ENCODE results near the gene EPAS1. TPM values are rescaled to one million over a fixed set of nuclear protein-coding genes. Genes with fewer than 3 reads are reported as not detected.
A peak's percentile ranks its signal among the peaks of the same experiment; 100 is the strongest.

EPAS1 gene
- total and polyA plus RNA-seq, 2 of the 13 experiments (the other 11 are each of a cell fraction or from before 2014, with no cell fraction given), result 47.1 to 182 TPM

DNA sequence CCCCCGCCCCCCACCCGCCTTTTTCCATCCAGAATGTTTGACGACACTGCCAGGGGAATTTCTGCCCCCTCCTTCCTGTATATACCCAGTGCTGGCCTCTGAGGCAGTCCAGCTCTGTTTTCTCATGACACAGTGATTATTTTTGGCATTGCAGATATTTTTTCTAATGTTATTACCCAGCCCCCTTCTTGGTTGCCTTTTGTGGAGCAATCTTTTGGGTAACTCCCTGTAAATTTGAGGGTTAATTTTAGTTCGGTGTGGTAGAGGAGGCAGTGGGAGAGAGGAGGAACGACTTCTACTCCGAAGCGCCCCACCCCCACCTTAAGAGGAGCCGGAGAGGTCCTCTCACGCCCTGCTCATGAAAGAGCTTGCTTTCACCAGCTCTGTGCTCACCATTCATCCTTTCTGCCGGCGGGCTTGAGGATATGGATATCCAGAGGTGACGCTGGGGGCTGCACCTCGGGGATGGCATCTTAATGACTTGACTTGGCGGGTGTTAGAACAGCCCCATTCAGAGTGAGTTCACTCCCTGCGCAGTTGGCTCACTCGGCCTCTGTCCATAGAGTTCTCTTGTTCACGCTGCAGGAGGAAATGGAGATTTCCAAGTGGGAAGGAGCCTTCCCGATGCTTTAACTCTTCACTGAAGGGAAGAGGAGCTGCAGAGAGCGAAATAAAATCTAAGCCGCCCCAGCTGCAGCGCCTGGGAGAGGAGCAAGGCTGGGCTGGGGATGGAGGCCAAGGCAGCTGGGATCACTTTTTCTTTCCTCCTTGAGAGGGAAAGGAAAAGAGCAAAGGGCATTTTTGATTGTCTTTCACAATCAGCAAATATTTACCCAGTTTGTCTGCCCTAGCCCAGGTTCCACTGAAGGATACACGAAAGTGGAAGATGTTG is 38.4 kb downstream of the EPAS1 start:
- Histone ChIP-seq H4K20me1 (ENCODE audit: insufficient read depth, low read length) (peaks cover 82% of the 10 kb centered on the region), H3K27ac (ENCODE audit: extremely low read length, insufficient read depth, low read length) (peak overlapping the region; percentile 16), H2AFZ (ENCODE audit: low read length) (no peak overlapping the region), H3K4me2 (ENCODE audit: low read depth, low read length) (peak overlapping the region; percentile 56), H3K9me3 (ENCODE audit: low read length) (no peaks in the 10 kb centered on the region), H3K27me3 (ENCODE audit: control insufficient read depth in 1 of 2, insufficient read depth in 2 of 2, low read length in 2 of 2) (no peaks in the 10 kb centered on the region), H3K4me1 (ENCODE audit: insufficient read depth, low read length) (peaks cover 93% of the 10 kb centered on the region), H3K9ac (ENCODE audit: insufficient read depth, low read depth, low read length) (no peak overlapping the region), H3K4me3 (replicated peaks in 1 of 3; ENCODE audit: insufficient read depth in 1 of 3, low read depth in 2 of 3, low read length in 3 of 3) (peak overlapping the region in 1 of 3 experiments; percentile 24; a peak in 1 of 6 replicates), H3K79me2 (ENCODE audit: insufficient read depth, low read length) (peaks cover 97% of the 10 kb centered on the region), H3K36me3 (replicated peaks in 1 of 2; ENCODE audit: control insufficient read depth in 1 of 2, insufficient read depth in 2 of 2, low read length in 2 of 2) (peaks cover 0 to 2% of the 10 kb centered on the region in 2 experiments; a peak in 1 of 5 replicates)
- no peak for DNase-seq (ENCODE audit: low spot score)
- CTCF ChIA-PET (ENCODE audit: low intra/inter-chr PET ratio, low total read pairs), result no interaction called here
- BruUV-seq (replicated peaks), result no TSS peak
- in situ Hi-C loops (cut with HindIII; ENCODE audit: extremely low pct_ligation_motif_present, low pct_unique_long_range_greater_than_20kb), result no loop called here
- peak; percentile 12 for FAIRE-seq
- WGBS (ENCODE audit: low lambda C conversion rate), result 58% methylated on average over 21 of the region's 22 CpGs
- POLR2A ChIA-PET, result interaction anchor here (0.8 to 1.7 kb wide), 4 partner anchors 32 to 344 kb away, joined by 3 to 4 read pairs (median 4); partner anchors contain the start of gene EPAS1
- intact Hi-C loops (cut with micrococcal nuclease; ENCODE audit: unreplicated experiment), result loop anchor here (1.0 kb wide), 1 partner anchor 28 kb away; no protein-coding TSS in a partner anchor
- ATAC-seq, result peak; percentile 5; the same call in 1 of the 3 replicates
- no peak for TF ChIP-seq SOX13 (IDR thresholded peaks at IDR 0.05)
- peak in 1 of 2 experiments; percentile 61; a peak in 1 of 4 replicates for TF ChIP-seq SOX13 (CRISPR knock-in tag; conservative IDR thresholded peaks at IDR 0.05 in 1 of 2, IDR thresholded peaks at IDR 0.05 in 1 of 2)
- TF ChIP-seq ZNF556 (CRISPR knock-in tag; IDR thresholded peaks at IDR 0.05; ENCODE audit: borderline replicate concordance), result 0 out of 2 replicates have a peak, but pooled peaks have one; percentile 63
- no peak for TF ChIP-seq MED13 (CRISPR knock-in tag; IDR thresholded peaks at IDR 0.05)
- no peak for TF ChIP-seq CHD2 (IDR thresholded peaks at IDR 0.05; ENCODE audit: low read depth, low read length)
- no peak for TF ChIP-seq KLF15 (CRISPR knock-in tag; IDR thresholded peaks at IDR 0.05; ENCODE audit: borderline replicate concordance)
- TF ChIP-seq, protein P1, sequence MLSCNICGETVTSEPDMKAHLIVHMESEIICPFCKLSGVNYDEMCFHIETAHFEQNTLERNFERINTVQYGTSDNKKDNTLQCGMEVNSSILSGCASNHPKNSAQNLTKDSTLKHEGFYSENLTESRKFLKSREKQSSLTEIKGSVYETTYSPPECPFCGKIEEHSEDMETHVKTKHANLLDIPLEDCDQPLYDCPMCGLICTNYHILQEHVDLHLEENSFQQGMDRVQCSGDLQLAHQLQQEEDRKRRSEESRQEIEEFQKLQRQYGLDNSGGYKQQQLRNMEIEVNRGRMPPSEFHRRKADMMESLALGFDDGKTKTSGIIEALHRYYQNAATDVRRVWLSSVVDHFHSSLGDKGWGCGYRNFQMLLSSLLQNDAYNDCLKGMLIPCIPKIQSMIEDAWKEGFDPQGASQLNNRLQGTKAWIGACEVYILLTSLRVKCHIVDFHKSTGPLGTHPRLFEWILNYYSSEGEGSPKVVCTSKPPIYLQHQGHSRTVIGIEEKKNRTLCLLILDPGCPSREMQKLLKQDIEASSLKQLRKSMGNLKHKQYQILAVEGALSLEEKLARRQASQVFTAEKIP (CRISPR knock-in tag; IDR thresholded peaks at IDR 0.05; ENCODE audit: borderline replicate concordance), result no peak
- no peak for TF ChIP-seq HNRNPUL1 (IDR thresholded peaks at IDR 0.05; ENCODE audit: low read depth, low read length)
- TF ChIP-seq NRL (CRISPR knock-in tag; IDR thresholded peaks at IDR 0.05; ENCODE audit: borderline replicate concordance), result no peak
- TF ChIP-seq, protein P2, sequence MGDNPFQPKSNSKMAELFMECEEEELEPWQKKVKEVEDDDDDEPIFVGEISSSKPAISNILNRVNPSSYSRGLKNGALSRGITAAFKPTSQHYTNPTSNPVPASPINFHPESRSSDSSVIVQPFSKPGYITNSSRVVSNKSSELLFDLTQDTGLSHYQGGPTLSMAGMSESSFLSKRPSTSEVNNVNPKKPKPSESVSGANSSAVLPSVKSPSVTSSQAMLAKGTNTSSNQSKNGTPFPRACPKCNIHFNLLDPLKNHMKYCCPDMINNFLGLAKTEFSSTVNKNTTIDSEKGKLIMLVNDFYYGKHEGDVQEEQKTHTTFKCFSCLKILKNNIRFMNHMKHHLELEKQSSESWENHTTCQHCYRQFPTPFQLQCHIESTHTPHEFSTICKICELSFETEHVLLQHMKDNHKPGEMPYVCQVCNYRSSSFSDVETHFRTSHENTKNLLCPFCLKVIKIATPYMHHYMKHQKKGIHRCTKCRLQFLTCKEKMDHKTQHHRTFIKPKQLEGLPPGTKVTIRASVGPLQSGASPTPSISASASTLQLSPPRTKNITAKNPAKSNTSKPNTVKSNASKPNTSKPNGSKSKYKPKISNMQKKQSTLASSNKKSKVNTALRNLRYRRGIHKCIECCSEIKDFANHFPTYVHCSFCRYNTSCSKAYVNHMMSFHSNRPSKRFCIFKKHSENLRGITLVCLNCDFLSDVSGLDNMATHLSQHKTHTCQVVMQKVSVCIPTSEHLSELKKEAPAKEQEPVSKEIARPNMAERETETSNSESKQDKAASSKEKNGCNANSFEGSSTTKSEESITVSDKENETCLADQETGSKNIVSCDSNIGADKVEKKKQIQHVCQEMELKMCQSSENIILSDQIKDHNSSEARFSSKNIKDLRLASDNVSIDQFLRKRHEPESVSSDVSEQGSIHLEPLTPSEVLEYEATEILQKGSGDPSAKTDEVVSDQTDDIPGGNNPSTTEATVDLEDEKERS (CRISPR knock-in tag; IDR thresholded peaks at IDR 0.05), result no peak
- TF ChIP-seq NR3C1 (CRISPR knock-in tag; IDR thresholded peaks at IDR 0.05), result no peak
- TF ChIP-seq, protein P3, sequence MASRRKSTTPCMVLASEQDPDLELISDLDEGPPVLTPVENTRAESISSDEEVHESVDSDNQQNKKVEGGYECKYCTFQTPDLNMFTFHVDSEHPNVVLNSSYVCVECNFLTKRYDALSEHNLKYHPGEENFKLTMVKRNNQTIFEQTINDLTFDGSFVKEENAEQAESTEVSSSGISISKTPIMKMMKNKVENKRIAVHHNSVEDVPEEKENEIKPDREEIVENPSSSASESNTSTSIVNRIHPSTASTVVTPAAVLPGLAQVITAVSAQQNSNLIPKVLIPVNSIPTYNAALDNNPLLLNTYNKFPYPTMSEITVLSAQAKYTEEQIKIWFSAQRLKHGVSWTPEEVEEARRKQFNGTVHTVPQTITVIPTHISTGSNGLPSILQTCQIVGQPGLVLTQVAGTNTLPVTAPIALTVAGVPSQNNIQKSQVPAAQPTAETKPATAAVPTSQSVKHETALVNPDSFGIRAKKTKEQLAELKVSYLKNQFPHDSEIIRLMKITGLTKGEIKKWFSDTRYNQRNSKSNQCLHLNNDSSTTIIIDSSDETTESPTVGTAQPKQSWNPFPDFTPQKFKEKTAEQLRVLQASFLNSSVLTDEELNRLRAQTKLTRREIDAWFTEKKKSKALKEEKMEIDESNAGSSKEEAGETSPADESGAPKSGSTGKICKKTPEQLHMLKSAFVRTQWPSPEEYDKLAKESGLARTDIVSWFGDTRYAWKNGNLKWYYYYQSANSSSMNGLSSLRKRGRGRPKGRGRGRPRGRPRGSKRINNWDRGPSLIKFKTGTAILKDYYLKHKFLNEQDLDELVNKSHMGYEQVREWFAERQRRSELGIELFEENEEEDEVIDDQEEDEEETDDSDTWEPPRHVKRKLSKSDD (CRISPR knock-in tag; IDR thresholded peaks at IDR 0.05; ENCODE audit: low read depth), result no peak
- no peak for TF ChIP-seq ZNF101 (CRISPR knock-in tag; IDR thresholded peaks at IDR 0.05; ENCODE audit: borderline replicate concordance, low read depth)
- no peak for TF ChIP-seq NCOA1 (CRISPR knock-in tag; IDR thresholded peaks at IDR 0.05)
- no peak for TF ChIP-seq ZNF382 (CRISPR knock-in tag; IDR thresholded peaks at IDR 0.05; ENCODE audit: borderline replicate concordance)
